Inflammatory macrophage (primary cell): ENCODE data around the gene ADAM12.
"Not testable (repeated sequence)": the region's sequence is repeated elsewhere in the genome, so short reads cannot be mapped to it uniquely, and the experiment has no call there.

Source experiments
- DNase-seq, 2 donors: peaks; one replicate each; pipeline ENCODE4 v3.0.0-alpha.2; 2020 to 2022

The ADAM12 gene

DNA sequence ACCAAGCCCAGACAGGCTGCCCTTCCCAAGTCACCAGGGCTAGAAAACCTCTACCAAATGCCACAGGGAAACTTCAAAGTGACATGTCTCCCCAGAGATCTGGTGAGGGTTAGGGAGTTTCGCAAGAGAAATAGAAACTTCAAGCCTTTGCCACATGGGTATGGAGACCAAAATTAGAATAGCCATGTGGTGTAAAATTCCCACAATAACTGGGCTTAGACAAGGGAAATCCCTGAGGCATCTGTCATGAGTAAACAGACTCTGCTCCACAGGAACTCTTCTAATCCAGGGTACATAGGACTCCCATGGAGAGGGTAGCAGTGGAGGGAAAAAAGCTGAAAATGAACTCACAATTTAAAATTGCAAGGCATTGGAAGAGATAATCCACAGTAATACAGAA lies 14.3 kb downstream of the ADAM12 start:
- no peak for DNase-seq

DNA sequence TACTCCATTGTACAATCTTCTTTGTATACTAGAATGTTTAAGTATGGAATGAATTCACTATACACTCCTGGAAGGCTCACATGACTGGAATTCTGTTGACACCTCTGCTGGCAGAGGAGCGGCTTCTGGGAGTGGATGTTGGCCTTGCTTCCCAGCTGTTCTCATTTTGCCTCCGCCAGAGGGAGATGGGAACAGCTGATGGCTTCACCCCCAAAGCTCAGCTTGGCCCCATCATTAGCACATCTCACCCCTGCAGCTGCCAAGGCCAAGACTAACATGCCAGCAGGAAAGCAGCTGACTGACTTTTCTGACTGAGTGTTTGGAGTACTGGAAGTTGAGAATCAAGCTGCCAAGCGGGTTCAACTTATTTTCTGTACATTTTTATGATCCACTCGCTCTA lies 15.1 kb downstream of the ADAM12 start:
- DNase-seq: no peak

DNA sequence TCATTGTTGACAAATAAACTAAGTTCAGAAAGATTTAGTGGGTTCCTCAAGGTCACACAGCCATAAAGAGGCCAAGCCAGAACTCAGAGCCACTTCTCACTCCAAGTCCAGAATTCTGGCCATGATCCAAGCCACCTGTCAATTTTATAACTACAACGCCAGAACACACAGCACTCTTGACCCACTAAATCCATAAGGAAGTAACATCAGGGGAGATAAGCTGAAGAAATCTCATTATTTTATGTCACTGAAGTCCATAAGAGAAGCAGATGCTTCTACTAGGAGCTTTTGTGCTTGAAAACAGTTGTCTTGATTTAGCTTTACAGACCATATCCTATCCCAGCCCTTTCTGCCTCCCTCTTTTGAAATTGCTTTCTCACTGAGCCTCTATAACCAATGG lies 15.9 kb downstream of the ADAM12 start:
- no peak for DNase-seq

DNA sequence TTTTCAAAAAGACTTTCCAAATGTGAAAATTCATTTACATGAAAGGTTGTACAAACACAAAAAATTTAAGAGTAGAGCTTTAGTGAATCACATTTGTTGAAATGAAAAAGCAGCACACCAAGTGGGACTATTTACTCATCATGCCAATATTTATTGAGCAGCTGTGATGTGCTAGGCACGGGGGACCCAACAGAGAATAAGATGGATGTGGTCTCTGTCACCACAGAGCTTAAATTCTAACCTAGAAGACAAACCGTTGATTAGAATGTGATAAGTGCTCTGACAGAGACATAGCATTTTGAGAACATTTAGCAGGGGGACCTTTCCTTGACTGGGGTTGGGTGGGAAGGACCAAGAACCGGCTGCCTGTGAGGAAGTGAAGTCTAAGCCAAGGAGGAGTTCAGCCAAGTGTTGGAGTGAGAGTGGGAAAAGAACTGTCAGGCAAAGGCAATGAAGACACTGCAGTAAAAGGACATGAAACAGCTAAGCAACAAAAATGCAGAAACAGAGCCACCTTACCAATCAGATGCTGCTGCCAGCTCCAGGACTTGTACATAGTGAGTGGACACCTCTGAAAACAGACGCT lies 19.1 kb downstream of the ADAM12 start:
- no peak for DNase-seq

DNA sequence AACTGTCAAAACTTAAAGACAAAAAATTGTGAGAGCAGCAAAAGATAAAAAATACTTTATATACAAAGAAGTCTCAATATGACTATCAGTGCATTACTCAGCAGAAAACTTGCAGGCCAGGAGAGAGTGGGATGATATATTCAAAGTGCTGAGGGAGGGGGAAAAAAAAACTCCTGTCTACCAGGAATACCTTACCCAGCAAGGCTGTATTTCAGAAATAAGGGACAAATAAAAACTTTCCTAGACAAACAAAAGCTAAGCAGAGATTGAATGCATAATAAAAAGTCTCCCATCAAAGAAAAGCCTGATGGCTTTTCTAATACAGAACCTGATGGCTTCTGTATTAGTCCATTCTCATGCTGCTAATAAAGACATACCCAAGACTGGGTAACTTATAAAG lies 31.1 kb downstream of the ADAM12 start:
- no peak for DNase-seq

DNA sequence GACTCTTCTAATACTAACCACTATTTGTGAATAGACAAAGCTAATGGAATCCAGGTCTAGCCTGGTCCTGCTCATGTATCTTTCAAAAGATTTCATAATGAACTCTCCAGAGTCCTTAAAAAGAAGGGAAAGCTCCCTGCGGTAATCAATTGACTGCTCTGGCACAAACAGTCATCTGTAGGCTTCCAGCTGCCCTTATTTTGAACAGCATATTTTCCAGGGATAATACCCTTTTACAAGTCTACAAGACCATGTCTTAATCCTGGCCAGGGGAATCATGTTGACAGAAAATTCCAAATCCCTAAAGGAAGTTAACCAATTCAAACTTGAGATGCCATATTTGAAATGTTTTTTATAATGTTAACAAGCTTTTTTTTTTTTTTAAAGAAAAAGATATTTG lies 34.6 kb downstream of the ADAM12 start:
- no peak for DNase-seq

DNA sequence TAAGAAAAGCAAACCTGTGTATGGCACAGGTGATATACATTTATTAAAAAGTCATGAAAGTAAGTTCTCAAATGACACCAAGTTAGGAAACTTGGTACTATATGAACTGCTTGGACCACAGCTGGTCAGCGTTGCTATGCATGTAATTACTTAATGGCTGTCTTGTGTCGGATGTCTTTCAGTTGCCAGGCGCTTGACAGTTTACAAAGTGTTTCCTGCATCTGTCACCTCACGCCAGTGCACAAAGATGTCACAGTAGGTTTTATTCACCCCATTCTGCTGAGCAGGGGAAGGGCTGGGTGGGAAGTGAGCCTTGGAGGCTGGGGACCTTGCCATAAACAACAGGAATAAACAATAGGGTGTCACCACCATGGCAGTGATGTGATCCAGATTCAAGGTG lies 35.8 kb downstream of the ADAM12 start:
- DNase-seq: no peak

DNA sequence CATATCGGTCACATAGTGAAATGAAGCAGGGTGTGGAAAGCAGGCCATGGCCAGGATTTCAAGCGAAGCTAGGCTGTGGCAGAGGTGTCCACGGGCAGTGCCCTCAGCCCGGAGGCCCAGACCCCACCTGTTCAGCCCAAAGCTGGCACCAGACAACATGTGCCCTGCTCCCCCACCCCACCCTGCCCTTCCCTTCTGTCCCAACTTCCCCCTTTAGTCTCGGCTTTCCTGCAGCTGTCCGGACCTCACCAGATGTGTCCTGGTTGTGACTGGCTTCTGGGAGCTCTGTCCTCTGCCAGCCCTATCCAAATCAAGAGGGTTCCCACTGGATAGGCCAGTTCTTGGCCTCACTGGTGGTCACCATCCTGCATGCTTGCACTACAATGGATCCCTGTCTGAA lies 37.3 kb downstream of the ADAM12 start:
- no peak for DNase-seq

DNA sequence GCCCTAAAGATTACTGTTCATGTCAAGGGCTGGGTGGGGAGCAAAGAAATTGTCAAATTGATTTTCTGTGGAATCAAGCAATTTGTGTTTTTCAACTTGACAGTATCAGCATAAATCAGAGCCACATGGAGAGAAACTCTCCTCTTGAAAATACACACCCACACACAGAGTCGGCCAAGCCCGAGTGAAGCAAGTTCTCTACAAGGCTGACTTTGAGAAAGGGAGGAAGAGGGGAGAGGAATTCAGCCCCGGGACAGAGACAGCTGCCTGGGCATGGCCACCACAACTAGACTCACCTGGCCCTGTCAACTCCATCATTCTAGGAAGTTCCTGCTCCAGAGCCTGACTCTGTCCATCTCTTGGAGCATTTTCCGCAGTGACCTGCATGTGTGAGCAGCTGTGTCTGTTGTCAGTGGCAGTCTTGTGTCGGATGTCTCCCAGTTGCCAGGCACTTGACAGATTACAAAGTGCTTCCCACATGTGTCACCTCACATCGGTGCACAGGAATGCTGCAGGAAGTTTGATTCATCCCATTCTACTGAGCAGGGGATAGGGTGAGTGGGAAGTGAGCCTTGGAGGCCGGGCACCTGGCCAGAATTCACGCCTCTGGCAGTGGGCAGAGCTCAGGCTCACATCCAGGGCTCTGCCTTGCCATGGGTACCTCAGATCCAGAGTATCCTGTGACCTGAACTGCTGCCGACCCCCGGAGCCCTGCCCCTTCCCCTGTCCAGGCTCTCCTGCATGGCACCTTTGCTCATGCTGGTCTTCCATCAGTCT lies 37.9 kb downstream of the ADAM12 start:
- DNase-seq: no peak

DNA sequence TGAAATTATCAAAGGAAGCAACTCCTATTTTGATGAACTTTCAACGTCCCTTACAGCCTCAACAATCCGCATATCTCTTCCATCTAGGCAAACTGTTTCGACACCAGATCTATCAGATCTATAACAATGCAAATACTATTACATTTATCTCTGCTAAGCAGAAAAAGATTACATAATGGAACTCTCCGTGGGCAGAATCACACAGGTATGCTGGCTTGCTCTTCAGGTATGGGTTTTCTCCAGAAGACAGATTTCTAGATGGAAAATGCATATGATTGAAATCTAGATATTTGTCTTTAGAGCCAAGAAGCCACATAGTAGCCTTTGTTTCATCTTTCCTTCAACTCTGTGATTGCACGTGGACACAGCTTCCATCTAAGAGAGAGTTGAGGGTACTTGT lies 38.6 kb downstream of the ADAM12 start:
- no peak for DNase-seq

DNA sequence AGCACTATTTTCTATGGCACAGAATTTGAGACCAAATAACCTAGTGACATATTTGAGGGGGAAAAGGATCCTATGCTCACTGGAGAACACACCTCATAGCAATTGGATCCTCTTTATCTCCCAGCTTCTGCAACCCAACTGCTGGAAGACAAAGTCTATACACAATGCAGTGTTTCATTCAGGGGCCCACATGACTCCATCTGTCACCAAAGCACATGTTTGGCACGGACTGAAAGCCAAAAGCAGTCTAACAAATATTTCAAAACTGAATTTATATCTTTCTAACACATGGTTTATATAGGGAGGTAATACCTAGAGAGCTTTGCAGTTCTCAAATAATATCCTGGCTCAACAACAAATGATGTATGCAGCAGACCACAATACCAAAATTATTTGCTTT lies 39.2 kb downstream of the ADAM12 start:
- no peak for DNase-seq

DNA sequence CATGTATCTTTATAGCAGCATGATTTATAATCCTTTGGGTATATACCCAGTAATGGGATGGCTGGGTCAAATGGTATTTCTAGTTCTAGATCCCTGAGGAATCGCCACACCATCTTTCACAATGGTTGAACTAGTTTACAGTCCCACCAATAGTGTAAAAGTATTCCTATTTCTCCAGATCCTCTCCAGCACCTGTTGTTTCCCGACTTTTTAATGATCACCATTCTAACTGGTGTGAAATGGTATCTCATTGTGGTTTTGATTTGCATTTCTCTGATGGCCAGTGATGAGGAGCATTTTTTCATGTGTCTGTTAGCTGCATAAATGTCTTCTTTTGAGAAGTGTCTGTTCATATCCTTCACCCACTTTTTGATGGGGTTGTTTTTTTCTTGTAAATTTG lies 44.8 kb downstream of the ADAM12 start:
- DNase-seq: not testable (repeated sequence)

DNA sequence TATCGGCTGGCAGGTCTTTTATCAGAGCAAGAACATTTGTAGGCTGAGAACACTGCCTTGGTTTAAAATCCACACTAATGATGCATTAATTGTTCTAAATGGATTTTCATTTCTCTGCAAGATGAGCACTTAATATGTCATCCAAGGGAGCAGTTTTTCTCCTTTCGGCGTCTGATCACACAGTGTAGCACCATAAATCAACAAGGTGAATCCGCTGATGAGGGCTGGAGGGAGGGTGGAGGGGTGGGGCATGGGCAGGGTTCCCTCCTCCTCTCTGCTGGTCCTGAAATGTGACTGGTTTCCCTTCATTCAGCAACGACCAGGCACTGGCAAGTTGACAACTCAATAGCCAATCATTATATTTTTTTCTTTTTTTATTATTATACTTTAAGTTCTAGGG lies 45.6 kb downstream of the ADAM12 start:
- no peak for DNase-seq

DNA sequence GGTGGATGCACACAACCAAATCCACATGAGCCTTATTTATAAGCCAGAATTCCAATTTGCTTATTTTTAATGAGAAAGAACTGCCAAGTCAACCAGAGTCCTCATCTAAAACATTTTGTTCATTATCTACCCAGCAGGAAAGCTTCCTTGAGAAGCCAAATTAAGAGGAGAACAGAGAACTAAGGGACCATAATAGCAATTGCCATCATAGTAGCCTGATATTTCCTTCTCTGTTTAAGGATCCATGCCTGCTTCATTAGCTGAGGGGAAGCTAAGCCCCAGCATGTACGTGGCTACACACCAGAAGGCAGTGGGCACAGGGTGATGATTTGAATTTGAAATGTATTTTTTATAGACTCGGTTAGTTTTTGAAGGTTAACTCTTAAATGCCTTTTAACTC lies 46.8 kb downstream of the ADAM12 start:
- DNase-seq: no peak

DNA sequence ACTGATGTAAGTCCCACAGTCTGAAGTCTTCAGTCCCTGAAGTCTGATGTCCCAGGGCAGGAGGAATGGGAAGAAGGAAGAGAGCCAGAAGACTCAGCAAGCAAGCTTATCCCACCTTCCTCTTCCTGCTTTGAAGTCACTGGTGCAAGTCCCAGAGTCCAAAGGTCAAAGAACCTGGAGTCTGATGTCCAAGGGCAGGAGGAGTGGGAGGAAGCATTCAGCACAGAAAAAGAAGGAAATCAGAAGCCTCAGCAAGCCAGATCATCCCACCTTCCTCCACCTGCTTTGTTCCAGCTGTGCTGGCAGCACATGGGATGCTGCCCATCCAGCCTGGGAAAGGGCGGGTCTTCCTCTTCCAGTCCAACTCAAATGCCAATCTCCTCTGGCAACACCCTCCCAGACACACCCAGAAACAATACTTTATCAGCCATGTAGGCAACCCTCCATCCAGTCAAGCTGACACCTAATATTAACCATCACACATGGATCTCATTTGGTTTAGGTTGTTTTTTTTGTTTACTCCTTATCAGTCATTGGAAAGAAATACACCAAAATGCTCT lies 50.9 kb downstream of the ADAM12 start:
- no peak for DNase-seq

DNA sequence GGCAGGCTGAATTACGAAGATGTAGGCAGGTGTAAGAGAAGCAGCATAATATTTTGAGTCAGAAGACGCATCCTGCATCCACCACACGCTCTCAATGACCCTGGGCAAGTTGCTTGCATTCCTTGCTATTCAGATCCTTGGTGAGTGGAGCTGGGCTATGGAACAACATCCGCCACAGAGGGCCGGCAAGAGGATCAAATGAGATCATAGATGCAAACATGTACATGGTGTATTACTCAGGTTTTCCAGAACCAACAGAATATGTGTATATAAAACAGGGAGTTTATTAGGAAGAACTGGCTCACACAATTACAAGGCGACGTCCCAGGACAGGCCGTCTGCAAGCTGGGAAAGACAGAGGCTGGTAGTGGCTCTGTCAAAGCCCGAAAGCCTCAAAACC lies 51.5 kb downstream of the ADAM12 start:
- no peak for DNase-seq

DNA sequence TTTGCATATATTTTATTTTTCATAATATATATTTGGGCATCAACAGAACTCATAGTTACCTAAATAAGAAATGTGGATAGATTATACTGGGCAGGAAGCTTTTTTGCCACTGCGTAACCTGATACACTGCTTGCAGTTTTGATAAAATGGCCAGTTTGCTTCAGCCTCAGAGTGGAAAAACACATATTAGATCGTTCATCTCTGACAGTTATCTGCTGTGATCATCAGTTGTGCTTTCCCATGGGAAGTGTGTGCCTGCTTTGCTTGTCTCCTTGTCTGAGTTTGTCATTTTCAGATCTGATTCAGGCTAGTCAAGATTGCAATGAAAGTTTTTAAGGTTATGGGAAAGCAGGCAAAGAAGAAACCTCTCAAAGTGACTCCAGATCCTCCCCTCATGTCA lies 54.0 kb downstream of the ADAM12 start:
- DNase-seq: no peak

DNA sequence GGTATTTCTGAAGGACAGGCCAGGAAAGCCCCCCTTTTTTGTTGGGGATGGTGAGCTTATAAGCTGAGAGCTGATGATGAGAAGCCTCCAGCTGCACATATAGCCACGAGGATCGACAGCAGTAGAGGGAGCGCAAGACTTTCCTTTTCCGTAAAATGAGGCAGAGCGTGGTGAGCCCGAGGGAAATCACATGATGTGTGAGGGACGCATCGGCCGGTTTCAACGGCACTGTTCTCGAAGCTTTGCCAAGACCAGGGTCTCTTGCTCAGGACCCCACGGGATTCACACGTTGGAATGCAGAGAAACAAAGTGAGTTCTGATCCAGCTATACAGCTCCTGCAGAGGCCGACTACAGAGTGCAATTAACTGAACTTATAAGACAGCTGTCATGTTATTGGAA lies 55.7 kb downstream of the ADAM12 start:
- DNase-seq: no peak

DNA sequence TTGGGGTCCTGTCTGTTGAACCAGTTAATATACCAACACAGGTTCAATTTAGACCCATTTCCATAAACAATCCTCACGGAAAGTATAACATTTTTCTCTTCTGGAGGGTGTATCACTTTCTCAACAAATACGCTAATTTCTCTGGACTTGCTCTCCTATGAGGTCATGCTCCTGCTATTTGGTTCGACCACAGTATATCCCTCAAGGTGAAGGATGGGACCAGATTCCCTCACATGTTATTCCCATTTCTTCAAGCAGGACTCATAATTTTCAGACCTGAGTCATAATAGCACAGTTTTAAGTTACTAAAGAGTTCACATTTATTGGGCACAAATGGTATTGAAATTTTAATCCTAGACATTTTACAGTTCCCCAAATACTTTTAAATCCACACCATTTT lies 57.2 kb downstream of the ADAM12 start:
- no peak for DNase-seq

DNA sequence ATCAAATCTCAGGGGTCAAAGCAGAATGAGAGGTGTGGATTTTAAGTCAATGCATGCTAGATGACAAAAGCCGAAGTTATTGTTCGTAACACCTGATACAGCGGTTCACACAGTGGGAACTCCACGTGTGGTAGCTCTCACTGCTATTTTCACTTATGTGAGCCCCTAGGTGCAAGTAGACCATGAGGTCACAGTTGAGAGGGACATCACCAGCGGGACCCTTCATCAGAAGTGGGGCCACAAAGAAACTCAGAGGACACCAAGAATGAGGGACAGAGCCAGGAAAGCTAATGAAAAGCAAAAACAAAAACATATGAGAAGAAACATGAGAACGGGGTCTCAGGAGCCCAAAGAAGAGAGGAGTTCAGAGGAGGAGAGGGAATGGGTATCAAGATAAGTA lies 63.5 kb downstream of the ADAM12 start:
- DNase-seq: no peak

DNA sequence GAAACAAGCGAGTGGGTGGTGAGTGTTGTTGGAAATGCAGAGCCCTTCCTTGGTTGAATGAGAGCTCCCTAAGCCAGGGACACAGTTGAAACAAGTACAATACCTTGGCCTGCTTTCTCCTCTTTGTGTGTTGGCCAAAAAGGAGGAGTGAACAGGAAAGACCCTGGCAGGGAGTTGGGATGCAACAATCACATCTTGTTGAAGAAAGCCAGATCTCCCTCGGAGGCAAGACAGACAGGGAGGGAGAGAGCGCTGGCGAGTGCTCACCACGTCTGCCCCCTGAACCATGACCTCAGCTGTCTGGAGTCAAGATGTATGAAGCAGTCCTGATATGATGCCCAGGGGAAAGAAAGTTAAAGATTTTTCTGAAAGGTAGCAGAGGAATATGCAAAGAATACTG lies 66.8 kb downstream of the ADAM12 start:
- DNase-seq: no peak

DNA sequence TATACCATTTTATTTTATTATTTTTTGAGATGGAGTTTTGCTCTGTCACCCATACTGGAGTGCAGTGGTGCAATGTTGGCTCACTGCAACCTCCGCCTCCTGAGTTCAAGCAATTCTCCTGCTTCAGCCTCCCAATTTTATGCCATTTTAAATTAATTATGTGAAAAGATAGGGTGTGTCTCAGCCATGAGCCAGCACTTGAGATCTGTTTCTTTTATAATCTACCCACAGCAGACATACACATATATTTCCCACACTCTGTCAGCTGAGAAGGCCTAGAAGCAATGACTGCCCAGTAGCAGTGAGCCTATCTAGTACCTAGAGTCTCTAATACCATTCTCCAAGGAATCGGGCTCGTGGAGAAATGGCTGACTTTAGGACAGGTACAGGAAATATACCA lies 70.5 kb downstream of the ADAM12 start:
- DNase-seq: no peak

DNA sequence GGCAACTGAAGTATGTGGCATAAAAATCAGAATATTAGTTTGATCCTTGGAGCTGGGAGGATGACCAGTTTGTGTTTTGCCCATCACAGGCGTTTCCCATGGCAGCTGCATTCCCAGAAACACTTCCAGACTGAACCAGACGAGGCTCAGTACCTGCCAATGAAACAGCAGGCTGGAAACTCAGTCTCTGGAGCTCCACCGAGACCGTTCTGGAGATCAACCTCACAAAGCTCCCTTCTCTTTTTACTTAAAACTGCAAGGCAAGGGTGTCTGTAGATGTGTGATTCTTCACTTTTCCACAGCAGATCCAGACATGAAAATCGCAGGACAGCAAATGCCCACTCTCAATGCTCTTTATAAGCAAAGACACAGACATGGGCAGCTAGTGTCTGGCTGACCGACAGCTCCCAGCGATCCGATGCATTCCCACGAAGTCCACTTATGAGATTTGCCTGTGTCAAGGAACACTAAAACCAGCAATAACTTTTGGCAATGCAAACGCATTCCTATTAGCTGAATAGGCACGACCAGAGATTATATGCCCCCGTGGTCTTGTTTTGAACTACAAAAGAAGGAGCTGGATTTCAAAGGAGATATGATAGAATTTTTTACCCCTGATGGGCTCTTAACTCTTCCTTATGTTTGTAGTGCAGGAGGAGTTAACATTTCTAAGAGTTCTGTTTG lies 72.6 kb downstream of the ADAM12 start:
- DNase-seq: no peak
